Liver (tissue), 9 donors: ENCODE results near the gene FBXW7. TPM values are rescaled to one million over a fixed set of nuclear protein-coding genes. Genes with fewer than 3 reads are reported as not detected.
A peak's percentile ranks its signal among the peaks of the same experiment; 100 is the strongest.

Source experiments
- DNase-seq: peaks from one replicate; pipeline ENCODE4 v3.0.0-alpha.2; 2017; ENCODE audit warnings: low spot score
- H3K27ac ChIP-seq, 2 donors: one replicate each; pipeline ENCODE4 v1.7.0; 2013; ENCODE audit warnings: inconsistent platforms in 2 of 2, low read length in 2 of 2, control low read depth in 1 of 2, low read depth in 1 of 2, mild to moderate bottlenecking in 1 of 2
- H3K27me3 ChIP-seq, 4 donors: one replicate each; pipeline versions ENCODE4 v1.6.1 to v1.7.0; 2013; ENCODE audit warnings: low read length in 3 of 4, inconsistent platforms in 1 of 4, mild to moderate bottlenecking in 1 of 4, moderate library complexity in 1 of 4; ENCODE audit not compliant: control insufficient read depth in 4 of 4, insufficient read depth in 4 of 4
- H3K36me3 ChIP-seq, 4 donors: one replicate each; pipeline versions ENCODE4 v1.6.1 to v1.7.0; 2013; ENCODE audit warnings: low read length in 3 of 4, mild to moderate bottlenecking in 3 of 4, low read depth in 1 of 4, moderate library complexity in 1 of 4; ENCODE audit not compliant: control insufficient read depth in 4 of 4, insufficient read depth in 3 of 4
- H3K4me1 ChIP-seq, 4 donors: one replicate each; pipeline versions ENCODE4 v1.6.1 to v1.7.0; 2013; ENCODE audit warnings: low read length in 3 of 4, mild to moderate bottlenecking in 3 of 4, moderate library complexity in 1 of 4; ENCODE audit not compliant: control insufficient read depth in 4 of 4, insufficient read depth in 4 of 4
- H3K4me3 ChIP-seq, 3 donors: one replicate each; pipeline versions ENCODE4 v1.6.1 to v1.7.0; 2013; ENCODE audit warnings: low read length in 3 of 3, control low read depth in 1 of 3, low read depth in 1 of 3, mild to moderate bottlenecking in 1 of 3
- H3K9ac ChIP-seq, 2 donors: one replicate each; pipeline ENCODE4 v1.7.0; 2013; ENCODE audit warnings: low read length in 2 of 2, mild to moderate bottlenecking in 2 of 2, moderate library complexity in 2 of 2, control low read depth in 1 of 2, low read depth in 1 of 2
- H3K9me3 ChIP-seq, 4 donors: one replicate each; pipeline versions ENCODE4 v1.6.1 to v1.7.0; 2013; ENCODE audit warnings: low read length in 3 of 4; ENCODE audit not compliant: control insufficient read depth in 4 of 4
- EGR1 ChIP-seq, 2 donors: IDR thresholded peaks; 2 replicates each; pipeline ENCODE4 v1.6.1; 2016 to 2018; ENCODE audit warnings: antibody characterized with exemption in 2 of 2, low read depth in 2 of 2
- FOXA1 ChIP-seq: IDR thresholded peaks from 2 replicates; pipeline ENCODE4 v1.6.1; 2016; ENCODE audit warnings: antibody characterized with exemption
- FOXA2 ChIP-seq: IDR thresholded peaks from 2 replicates; pipeline ENCODE4 v1.6.1; 2016; ENCODE audit warnings: antibody characterized with exemption
- GABPA ChIP-seq, 2 donors: IDR thresholded peaks in 1 of 2; conservative IDR thresholded peaks in 1 of 2; 2 replicates each; pipeline ENCODE4 v1.6.1; 2016; ENCODE audit warnings: antibody characterized with exemption in 2 of 2, mild to moderate bottlenecking in 1 of 2, moderate library complexity in 1 of 2
- HNF4A ChIP-seq, 2 donors: conservative IDR thresholded peaks; 2 replicates each; pipeline ENCODE4 v1.6.1; 2016; ENCODE audit warnings: antibody characterized with exemption in 2 of 2, mild to moderate bottlenecking in 2 of 2
- HNF4G ChIP-seq: IDR thresholded peaks from 2 replicates; pipeline ENCODE4 v1.6.1; 2016; ENCODE audit warnings: antibody characterized with exemption
- JUND ChIP-seq, 2 donors: IDR thresholded peaks; 2 replicates each; pipeline ENCODE4 v1.6.1; 2016; ENCODE audit warnings: antibody characterized with exemption in 2 of 2
- NR2F2 ChIP-seq: IDR thresholded peaks from 2 replicates; pipeline ENCODE4 v1.6.1; 2016; ENCODE audit warnings: antibody characterized with exemption
- RAD21 ChIP-seq, 2 donors: IDR thresholded peaks; 2 replicates each; pipeline ENCODE4 v1.6.1; 2016; ENCODE audit warnings: antibody characterized with exemption in 2 of 2, mild to moderate bottlenecking in 2 of 2
- REST ChIP-seq: IDR thresholded peaks from 2 replicates; pipeline ENCODE4 v1.6.1; 2016; ENCODE audit warnings: antibody characterized with exemption, mild to moderate bottlenecking
- RXRA ChIP-seq, 2 donors: IDR thresholded peaks; 2 replicates each; pipeline ENCODE4 v1.6.1; 2017 to 2018; ENCODE audit warnings: antibody characterized with exemption in 2 of 2, mild to moderate bottlenecking in 1 of 2
- SP1 ChIP-seq: IDR thresholded peaks from 2 replicates; pipeline ENCODE4 v1.6.1; 2018; ENCODE audit warnings: antibody characterized with exemption, mild to moderate bottlenecking
- TAF1 ChIP-seq: conservative IDR thresholded peaks from 2 replicates; pipeline ENCODE4 v1.6.1; 2016; ENCODE audit warnings: antibody characterized with exemption, mild to moderate bottlenecking
- YY1 ChIP-seq: IDR thresholded peaks from 2 replicates; pipeline ENCODE4 v1.6.1; 2016; ENCODE audit warnings: antibody characterized with exemption, mild to moderate bottlenecking
- WGBS: extraction: QIAGEN DNeasy Blood & Tissue Kit; methylation state at CpG from one replicate; pipeline ENCODE4 v1.1.7; 2013; 5-methylcytosine and 5-hydroxymethylcytosine counted together
- polyA plus RNA-seq, 2 donors: library from polyadenylated mRNA; stranded (reverse) in 1 of 2; unstranded in 1 of 2; fragments of 200-250 nt in 1 of 2; fragments of >200 nt in 1 of 2; fragmentation: Nextera tagmentation in 1 of 2; extraction: Ambion mirVana in 1 of 2; gene quantifications; one replicate each; pipeline versions ENCODE4 v1.2.1 to v1.2.3, GENCODE V29; 2013 to 2015
- total RNA-seq, 2 donors: library from RNA; depleted of rRNA; stranded (reverse); fragments of >200 nt; gene quantifications; one replicate each; pipeline ENCODE4 v1.2.3, GENCODE V29; 2014
- TF ChIP-seq, protein P1 (sequence below): IDR thresholded peaks from 2 replicates; pipeline ENCODE4 v1.6.1; 2016; ENCODE audit warnings: antibody characterized with exemption
- TF ChIP-seq, protein P2 (sequence below): IDR thresholded peaks from 2 replicates; pipeline ENCODE4 v1.6.1; 2016; ENCODE audit warnings: antibody characterized with exemption
- TF ChIP-seq, protein P3 (sequence below): IDR thresholded peaks from 2 replicates; pipeline ENCODE4 v1.6.1; 2016; ENCODE audit warnings: antibody characterized with exemption
- TF ChIP-seq, protein P4 (sequence below): fragments of 150-350 bp; IDR thresholded peaks from 2 replicates; pipeline ENCODE4 v1.5.1; 2017; ENCODE audit warnings: improper control_type of control experiment, low read depth, low read length; ENCODE audit not compliant: missing input control
- donor health status: healthy.
- donor health status: healthy.
- donor health status: healthy.
- donor health status: healthy.
- donor health status: healthy.

FBXW7 gene
- total and polyA plus RNA-seq, 4 donors: 4.0 to 56.9 (median 16.1) TPM

DNA sequence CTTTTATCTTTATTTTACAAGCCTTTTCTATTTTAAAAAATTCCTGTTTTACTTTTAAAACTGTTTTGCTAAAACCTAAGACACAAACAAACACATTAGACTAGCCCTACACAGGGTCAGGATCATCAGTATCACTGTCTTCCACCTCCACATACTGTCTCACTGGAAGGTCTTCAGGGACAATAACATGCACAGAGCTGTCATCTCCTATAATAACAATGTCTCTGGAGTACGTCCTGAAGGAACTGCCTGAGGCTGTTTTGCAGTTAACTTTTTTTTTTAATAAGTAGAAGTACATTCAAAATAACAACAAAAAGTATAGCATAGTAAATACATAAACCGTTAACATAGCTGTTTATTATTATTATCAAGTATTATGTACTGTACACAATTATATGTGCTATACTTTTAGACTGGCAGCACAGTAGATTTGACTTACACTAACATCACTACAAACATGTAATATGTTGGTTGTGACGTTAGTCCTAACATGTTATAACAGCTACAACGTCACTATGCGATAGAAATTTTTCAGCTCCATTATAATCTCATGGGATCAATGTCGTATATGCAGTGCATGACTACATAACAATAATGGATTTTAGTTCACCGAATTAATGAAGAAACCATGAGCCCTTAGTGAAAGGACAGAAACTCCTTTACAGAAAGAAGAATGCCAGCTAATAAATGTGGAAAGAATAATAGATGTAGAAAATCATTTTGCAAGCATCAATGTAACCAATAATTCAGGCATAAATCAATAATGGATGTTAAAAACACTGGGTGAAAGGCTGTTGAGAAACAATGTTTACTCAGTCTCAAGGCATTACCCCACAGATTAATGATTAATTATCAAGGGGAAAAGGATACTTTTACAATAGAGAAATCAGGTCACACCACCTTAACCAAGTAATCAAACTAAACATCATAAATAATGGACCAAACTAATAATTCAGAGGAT, 49.2 kb downstream of the FBXW7 start:
- Histone ChIP-seq H3K27me3 (no peaks in the 10 kb centered on the region), H3K9ac (peak overlapping the region in 1 of 2 donors; percentile 57), H3K27ac (peak overlapping the region; percentile 69 to 85), H3K4me1 (peaks cover 0 to 27% (median 8%) of the 10 kb centered on the region in 4 donors), H3K9me3 (no peaks in the 10 kb centered on the region), H3K36me3 (no peaks in the 10 kb centered on the region), H3K4me3 (peak overlapping the region in 2 of 3 donors; percentile 27 to 36)
- TF ChIP-seq GABPA (IDR thresholded peaks at IDR 0.05 in 1 of 2, conservative IDR thresholded peaks at IDR 0.05 in 1 of 2) (peak in 1 of 2 donors; percentile 32), SP1 (peak; percentile 88), REST (peak; percentile 46), FOXA2 (peak; percentile 87), EGR1 (IDR thresholded peaks at IDR 0.05; ENCODE audit: low read depth in 2 of 2) (no peak), YY1 (peak; percentile 55), RXRA (IDR thresholded peaks at IDR 0.05) (peak; percentile 65 to 71), HNF4G (no peak), HNF4A (conservative IDR thresholded peaks at IDR 0.05) (peak; percentile 21 to 43), RAD21 (IDR thresholded peaks at IDR 0.05) (peak in 1 of 2 donors; percentile 13), TAF1 (no peak), NR2F2 (no peak), FOXA1 (peak; percentile 79), JUND (IDR thresholded peaks at IDR 0.05) (no peak)
- TF ChIP-seq, protein P1, sequence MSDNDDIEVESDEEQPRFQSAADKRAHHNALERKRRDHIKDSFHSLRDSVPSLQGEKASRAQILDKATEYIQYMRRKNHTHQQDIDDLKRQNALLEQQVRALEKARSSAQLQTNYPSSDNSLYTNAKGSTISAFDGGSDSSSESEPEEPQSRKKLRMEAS: peak; percentile 44
- TF ChIP-seq, protein P2, sequence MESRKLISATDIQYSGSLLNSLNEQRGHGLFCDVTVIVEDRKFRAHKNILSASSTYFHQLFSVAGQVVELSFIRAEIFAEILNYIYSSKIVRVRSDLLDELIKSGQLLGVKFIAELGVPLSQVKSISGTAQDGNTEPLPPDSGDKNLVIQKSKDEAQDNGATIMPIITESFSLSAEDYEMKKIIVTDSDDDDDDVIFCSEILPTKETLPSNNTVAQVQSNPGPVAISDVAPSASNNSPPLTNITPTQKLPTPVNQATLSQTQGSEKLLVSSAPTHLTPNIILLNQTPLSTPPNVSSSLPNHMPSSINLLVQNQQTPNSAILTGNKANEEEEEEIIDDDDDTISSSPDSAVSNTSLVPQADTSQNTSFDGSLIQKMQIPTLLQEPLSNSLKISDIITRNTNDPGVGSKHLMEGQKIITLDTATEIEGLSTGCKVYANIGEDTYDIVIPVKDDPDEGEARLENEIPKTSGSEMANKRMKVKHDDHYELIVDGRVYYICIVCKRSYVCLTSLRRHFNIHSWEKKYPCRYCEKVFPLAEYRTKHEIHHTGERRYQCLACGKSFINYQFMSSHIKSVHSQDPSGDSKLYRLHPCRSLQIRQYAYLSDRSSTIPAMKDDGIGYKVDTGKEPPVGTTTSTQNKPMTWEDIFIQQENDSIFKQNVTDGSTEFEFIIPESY: peak; percentile 51
- TF ChIP-seq, protein P3, sequence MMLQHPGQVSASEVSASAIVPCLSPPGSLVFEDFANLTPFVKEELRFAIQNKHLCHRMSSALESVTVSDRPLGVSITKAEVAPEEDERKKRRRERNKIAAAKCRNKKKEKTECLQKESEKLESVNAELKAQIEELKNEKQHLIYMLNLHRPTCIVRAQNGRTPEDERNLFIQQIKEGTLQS: peak; percentile 34
- TF ChIP-seq, protein P4, sequence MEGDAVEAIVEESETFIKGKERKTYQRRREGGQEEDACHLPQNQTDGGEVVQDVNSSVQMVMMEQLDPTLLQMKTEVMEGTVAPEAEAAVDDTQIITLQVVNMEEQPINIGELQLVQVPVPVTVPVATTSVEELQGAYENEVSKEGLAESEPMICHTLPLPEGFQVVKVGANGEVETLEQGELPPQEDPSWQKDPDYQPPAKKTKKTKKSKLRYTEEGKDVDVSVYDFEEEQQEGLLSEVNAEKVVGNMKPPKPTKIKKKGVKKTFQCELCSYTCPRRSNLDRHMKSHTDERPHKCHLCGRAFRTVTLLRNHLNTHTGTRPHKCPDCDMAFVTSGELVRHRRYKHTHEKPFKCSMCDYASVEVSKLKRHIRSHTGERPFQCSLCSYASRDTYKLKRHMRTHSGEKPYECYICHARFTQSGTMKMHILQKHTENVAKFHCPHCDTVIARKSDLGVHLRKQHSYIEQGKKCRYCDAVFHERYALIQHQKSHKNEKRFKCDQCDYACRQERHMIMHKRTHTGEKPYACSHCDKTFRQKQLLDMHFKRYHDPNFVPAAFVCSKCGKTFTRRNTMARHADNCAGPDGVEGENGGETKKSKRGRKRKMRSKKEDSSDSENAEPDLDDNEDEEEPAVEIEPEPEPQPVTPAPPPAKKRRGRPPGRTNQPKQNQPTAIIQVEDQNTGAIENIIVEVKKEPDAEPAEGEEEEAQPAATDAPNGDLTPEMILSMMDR: no peak
- DNase-seq: no peak
- 41% methylated on average over 7 of the region's 7 CpGs for WGBS
